ENCODE data around the gene PFN1. TPM values are rescaled to one million over a fixed set of nuclear protein-coding genes. Genes with fewer than 3 reads are reported as not detected.

Gene PFN1
- total RNA-seq, 1 experiment from 2014 or later = 367 TPM

DNA sequence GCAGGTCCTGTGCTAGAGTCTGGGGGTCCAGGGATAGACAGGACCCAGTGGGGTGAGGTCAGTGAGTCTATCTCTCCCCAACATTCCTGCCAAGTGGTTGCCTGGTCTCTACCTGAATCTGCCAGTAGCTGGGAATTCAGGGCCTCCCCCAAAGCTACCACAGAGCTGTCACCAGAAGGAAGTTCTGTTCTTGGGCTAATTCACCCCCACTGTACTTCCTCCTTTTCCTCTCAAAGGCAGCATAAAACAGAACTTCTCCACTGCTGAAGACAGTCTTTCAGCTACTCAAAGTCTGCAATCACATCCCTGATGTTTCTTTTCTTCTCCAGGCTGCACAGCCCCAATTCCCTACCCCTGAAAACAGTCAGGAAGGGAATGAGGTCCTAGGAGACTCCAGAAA is 30.4 kb upstream of the PFN1 start:
- BruUV-seq (replicated peaks) = no TSS peak

DNA sequence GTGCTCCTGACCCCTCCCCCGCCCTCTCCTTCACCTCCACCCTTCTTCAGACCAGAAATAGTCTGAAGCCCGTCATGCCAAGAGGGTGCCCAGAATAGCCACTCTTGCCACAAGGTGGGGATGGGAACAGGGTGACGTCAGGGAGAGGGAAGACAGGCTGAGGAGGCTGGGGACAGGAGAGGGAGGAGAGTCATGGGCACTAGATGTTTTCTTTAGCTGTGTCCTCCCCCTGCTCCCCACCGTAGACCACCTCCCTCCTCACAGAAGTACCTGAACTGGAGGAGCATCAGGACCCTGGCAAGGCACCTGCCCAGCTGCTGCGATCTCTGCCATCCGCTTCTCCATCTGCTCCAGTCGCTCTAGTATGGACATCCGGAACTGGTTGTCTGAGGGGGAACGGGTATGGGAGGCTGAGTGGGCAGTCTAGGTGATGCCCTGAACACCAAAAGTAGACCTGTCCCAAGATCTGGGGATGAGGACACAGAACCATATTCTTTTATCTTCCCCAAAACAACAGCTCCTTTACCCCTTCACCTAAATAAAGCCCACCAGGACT is 25.9 kb upstream of the PFN1 start:
- CTCF ChIA-PET = no interaction called here
- H3K36me3 Mint-ChIP-seq (ENCODE audit: insufficient read depth, unreplicated experiment) = peaks cover 41% of the 10 kb centered on the region
- no peak overlapping the region for H3K27ac Mint-ChIP-seq (ENCODE audit: unreplicated experiment)
- intact Hi-C loops (cut with micrococcal nuclease; ENCODE audit: unreplicated experiment) = no loop called here
- no peak for DNase-seq
- Histone ChIP-seq H3K9me3 (no peaks in the 10 kb centered on the region), H3K4me3 (ENCODE audit: low read depth, low read length) (no peak overlapping the region), H3K27me3 (replicated peaks; ENCODE audit: control insufficient read depth, insufficient read depth, low read length) (no peaks in the 10 kb centered on the region), H3K36me3 (ENCODE audit: control insufficient read depth, insufficient read depth, low read length) (no peaks in the 10 kb centered on the region), H3K4me1 (peaks cover 4% of the 10 kb centered on the region; the same call in 1 of the 2 replicates)
- H3K9me3 Mint-ChIP-seq (ENCODE audit: unreplicated experiment) = no peaks in the 10 kb centered on the region
- no TSS peak for BruUV-seq (replicated peaks)
- H3K4me1 Mint-ChIP-seq (ENCODE audit: low read depth, unreplicated experiment) = peaks cover 9% of the 10 kb centered on the region
- POLR2A ChIA-PET = no interaction called here
- TF ChIP-seq, protein P1, sequence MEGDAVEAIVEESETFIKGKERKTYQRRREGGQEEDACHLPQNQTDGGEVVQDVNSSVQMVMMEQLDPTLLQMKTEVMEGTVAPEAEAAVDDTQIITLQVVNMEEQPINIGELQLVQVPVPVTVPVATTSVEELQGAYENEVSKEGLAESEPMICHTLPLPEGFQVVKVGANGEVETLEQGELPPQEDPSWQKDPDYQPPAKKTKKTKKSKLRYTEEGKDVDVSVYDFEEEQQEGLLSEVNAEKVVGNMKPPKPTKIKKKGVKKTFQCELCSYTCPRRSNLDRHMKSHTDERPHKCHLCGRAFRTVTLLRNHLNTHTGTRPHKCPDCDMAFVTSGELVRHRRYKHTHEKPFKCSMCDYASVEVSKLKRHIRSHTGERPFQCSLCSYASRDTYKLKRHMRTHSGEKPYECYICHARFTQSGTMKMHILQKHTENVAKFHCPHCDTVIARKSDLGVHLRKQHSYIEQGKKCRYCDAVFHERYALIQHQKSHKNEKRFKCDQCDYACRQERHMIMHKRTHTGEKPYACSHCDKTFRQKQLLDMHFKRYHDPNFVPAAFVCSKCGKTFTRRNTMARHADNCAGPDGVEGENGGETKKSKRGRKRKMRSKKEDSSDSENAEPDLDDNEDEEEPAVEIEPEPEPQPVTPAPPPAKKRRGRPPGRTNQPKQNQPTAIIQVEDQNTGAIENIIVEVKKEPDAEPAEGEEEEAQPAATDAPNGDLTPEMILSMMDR (IDR thresholded peaks at IDR 0.05; ENCODE audit: insufficient read depth in 1 of 2, low read depth in 1 of 2, low read length in 1 of 2, severe bottlenecking in 1 of 2, unreplicated experiment in 1 of 2) = no peak
- H3K27me3 Mint-ChIP-seq (ENCODE audit: insufficient read depth, unreplicated experiment) = no peaks in the 10 kb centered on the region
- no peak overlapping the region for H3K4me3 Mint-ChIP-seq (ENCODE audit: unreplicated experiment)

More for the DNA sequence above, 30.4 kb upstream of the PFN1 start:
- Mint-ChIP-seq H3K27me3 (ENCODE audit: insufficient read depth, unreplicated experiment) (no peaks in the 10 kb centered on the region), H3K9me3 (ENCODE audit: unreplicated experiment) (no peaks in the 10 kb centered on the region), H3K27ac (ENCODE audit: unreplicated experiment) (no peak overlapping the region), H3K4me1 (ENCODE audit: low read depth, unreplicated experiment) (peaks cover 16% of the 10 kb centered on the region), H3K36me3 (ENCODE audit: insufficient read depth, unreplicated experiment) (peaks cover 43% of the 10 kb centered on the region), H3K4me3 (ENCODE audit: unreplicated experiment) (no peak overlapping the region)
- Histone ChIP-seq H3K4me3 (ENCODE audit: low read depth, low read length) (no peak overlapping the region), H3K36me3 (ENCODE audit: control insufficient read depth, insufficient read depth, low read length) (no peaks in the 10 kb centered on the region), H3K27me3 (replicated peaks; ENCODE audit: control insufficient read depth, insufficient read depth, low read length) (no peaks in the 10 kb centered on the region), H3K4me1 (no peaks in the 10 kb centered on the region), H3K9me3 (no peaks in the 10 kb centered on the region)
- POLR2A ChIA-PET = no interaction called here
- TF ChIP-seq, protein P1 (IDR thresholded peaks at IDR 0.05; ENCODE audit: insufficient read depth in 1 of 2, low read depth in 1 of 2, low read length in 1 of 2, severe bottlenecking in 1 of 2, unreplicated experiment in 1 of 2) = no peak
- CTCF ChIA-PET = no interaction called here
- DNase-seq = no peak
- intact Hi-C loops (cut with micrococcal nuclease; ENCODE audit: unreplicated experiment) = no loop called here

DNA sequence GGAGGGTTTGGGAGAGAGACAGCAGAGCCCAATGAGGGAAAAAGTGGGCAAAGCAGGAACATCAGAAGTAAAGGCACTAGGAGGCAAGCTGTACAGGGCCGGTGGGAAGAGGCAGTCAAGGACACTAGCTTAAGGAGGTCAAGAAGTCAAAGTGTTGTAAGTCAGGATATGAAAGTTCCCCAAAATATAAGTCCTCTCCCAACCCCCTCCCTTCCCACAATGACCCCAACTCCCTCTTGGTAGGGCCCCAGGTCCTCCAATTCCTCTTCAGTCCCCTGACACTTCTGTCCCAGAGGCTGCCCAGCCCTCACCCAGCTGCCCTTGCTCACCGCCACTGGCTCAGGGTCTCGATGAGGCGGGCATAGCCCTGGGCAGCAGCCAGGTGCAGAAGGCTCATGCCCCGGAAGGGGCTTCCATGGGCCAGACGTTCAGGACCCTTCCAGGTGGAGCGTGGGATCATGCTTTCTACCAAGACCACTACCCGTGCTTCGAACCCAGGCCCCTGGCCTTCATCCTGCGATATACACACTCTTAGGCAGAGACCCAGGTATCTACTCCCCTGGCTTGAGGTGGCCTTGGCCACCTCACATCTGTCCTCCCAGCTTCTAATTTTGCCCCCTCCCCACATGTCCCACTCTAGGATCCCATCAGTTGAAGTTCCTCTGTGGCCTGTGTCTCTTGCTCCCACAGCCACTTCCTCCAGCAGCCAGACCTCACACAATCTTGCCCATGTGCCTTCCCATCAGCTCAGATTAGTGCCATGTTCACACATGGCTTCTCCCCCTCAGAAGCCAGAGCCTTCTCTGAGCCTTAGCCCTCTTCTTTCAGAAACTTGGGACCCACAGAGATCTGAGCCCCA is 25.2 kb upstream of the PFN1 start:
- Histone ChIP-seq H3K9me3 (no peaks in the 10 kb centered on the region), H3K4me3 (ENCODE audit: low read depth, low read length) (no peak overlapping the region), H3K27me3 (replicated peaks; ENCODE audit: control insufficient read depth, insufficient read depth, low read length) (no peaks in the 10 kb centered on the region), H3K36me3 (ENCODE audit: control insufficient read depth, insufficient read depth, low read length) (no peaks in the 10 kb centered on the region), H3K4me1 (peaks cover 4% of the 10 kb centered on the region; the same call in 1 of the 2 replicates)
- Mint-ChIP-seq H3K36me3 (ENCODE audit: insufficient read depth, unreplicated experiment) (peaks cover 41% of the 10 kb centered on the region), H3K9me3 (ENCODE audit: unreplicated experiment) (no peaks in the 10 kb centered on the region), H3K27ac (ENCODE audit: unreplicated experiment) (no peak overlapping the region), H3K27me3 (ENCODE audit: insufficient read depth, unreplicated experiment) (no peaks in the 10 kb centered on the region), H3K4me1 (ENCODE audit: low read depth, unreplicated experiment) (peaks cover 9% of the 10 kb centered on the region), H3K4me3 (ENCODE audit: unreplicated experiment) (no peak overlapping the region)
- no peak for DNase-seq
- TF ChIP-seq, protein P1 (IDR thresholded peaks at IDR 0.05; ENCODE audit: insufficient read depth in 1 of 2, low read depth in 1 of 2, low read length in 1 of 2, severe bottlenecking in 1 of 2, unreplicated experiment in 1 of 2) = no peak
- intact Hi-C loops (cut with micrococcal nuclease; ENCODE audit: unreplicated experiment) = no loop called here
- no TSS peak for BruUV-seq (replicated peaks)
- POLR2A ChIA-PET = no interaction called here
- CTCF ChIA-PET = no interaction called here

Data from Caco-2 (cell line).